ENCODE data around the gene PSEN2.

Gene PSEN2

DNA sequence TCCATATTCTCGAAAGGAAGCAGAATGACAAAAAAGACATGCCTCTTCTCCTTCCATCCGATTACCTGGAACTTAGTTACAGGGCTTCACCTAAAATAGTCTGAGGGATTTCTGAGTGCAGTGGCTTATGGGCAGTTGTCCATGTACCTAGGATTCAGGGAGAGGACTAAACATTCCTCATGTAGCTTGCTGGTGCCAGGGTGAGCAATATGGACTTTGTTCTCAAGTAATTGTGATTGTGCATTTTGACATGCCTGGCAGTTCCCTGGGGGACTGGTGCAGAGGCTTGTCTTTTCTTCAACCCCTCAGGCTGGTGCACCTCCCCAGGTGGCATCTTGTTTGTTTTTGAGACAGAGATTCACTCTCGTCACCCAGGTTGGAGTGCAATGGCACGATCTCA, 6.1 kb upstream of the PSEN2 start:
- DNase-seq (ENCODE audit: low read depth) = no peak

DNA sequence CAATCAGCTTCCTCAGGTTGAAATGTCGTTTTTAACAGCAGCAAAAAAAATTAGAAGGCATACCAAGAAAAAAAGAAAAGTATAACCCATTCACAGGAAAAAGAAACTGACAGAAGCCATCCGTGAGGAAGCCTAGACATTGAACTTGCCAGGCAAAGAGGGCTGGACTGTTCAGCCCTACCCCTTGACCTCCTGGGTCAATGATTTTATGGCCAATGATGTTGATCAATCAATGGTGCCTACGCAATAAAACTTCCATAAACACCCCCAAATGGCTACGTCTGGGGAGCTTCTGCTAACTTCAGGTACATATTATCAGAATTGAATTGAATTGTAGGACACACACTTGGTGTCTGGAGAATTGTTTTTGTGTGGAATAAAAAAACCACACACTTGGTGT, 4.8 kb upstream of the PSEN2 start:
- DNase-seq (ENCODE audit: low read depth) = no peak

DNA sequence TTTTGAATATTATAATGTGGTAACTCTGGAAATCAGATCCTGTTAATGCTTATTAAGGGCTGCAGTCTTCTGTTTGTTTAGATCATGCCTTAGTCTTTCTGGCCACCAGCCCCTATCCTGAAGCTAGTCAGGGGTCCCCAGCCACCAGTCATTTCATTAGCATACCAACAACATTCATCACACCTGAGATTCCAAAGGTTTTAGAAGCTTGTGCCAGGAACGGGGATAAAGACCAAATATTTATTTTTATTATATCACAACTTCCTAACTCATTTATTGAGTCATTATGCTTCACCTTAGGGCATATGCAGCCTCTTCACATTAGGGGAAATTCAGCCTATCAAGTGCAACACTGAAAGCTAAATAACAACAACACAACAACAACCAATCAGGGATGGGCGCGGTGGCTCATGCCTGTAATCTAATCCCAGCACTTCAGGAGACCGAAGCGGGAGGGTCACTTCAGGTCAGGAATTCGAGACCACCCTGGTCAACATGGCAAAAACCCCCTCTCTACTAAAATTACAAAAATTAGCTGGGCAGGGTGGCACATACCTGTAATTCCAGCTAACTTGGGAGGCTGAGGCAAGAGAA, 2.9 kb upstream of the PSEN2 start:
- DNase-seq (ENCODE audit: low read depth) = no peak

DNA sequence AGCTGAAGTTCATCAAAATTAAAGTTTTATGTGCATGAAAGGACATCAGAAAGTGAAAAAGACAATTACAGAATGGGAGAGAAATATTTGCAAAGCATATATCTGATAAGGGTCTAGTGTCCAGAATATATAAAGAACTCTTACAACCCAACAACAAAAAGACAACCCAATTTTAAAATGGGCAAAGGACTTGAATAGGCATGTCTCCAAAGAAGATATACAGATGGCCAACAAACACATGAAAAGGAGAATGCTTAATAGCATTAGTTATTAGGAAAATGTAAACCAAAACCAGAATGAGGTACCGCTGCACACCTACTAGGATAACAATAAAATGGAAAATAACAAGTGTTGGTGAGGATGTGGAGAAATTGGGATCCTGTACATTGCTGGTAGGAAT, 1.7 kb upstream of the PSEN2 start:
- DNase-seq (ENCODE audit: low read depth) = no peak

DNA sequence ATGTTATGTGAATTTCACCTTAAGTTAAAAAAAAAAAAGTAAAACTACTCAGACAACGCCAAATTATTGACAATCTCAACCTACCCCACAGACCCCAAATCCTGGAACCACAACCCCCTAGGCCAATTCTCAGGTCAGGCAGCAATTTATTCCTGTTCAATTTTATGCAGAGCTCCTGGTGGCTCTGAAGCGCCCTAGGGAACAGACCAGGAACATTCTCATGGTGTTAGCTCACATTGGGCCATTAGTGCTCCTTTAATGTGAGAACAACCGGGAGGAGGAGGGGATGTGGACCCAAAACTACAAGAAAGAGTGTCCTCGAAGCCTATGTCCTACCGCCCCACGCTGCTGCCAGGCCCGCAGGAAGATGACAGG, 403 bp upstream of the PSEN2 start:
- DNase-seq (ENCODE audit: low read depth) = no peak

DNA sequence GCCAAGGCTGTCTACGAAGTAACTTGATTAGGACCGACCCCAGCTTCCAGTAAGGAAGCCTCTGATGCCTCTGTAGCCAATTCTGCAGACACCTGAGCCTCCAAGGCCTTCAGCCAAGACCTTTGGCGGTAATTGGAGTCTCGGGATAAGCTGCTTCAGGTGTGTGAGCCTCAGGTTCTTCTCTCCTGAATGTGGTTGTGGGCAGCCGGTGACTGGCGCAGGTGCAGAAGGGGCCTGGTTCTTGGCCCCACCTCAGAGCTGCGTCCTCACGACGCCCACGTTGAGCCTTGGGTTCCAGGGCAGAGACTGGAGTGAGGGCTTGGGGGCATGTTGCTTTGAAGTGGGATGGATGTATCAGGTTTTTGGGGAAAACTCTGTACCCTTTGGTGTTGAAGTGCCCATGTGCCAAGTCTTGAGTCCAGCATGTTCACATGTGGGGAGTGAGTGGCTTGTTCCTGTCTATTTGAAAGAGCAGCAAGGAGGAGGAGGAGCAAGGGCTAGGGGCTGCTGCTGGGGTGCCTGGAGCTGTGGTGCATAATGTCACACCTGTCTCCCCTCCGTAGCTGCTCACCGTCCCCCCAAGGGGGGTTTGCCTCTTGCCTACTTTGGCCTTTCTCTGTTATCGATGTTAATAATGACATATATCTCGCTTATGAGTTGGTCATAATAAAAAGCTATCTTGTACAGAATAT, 1.4 kb downstream of the PSEN2 start:
- DNase-seq (ENCODE audit: low read depth) = no peak

GRCh38 chr1:226872437-226872836, 2.0 kb downstream of the PSEN2 start:
- no peak for DNase-seq (ENCODE audit: low read depth)

- DNase-seq (ENCODE audit: low read depth) = no peak
Measured at GRCh38 chr1:226873771-226874578, 3.6 kb downstream of the PSEN2 start.

- no peak for DNase-seq (ENCODE audit: low read depth)
Measured at GRCh38 chr1:226874579-226875425, 4.4 kb downstream of the PSEN2 start.

- DNase-seq (ENCODE audit: low read depth) = no peak
Measured at GRCh38 chr1:226875641-226876295, 5.4 kb downstream of the PSEN2 start.

DNA sequence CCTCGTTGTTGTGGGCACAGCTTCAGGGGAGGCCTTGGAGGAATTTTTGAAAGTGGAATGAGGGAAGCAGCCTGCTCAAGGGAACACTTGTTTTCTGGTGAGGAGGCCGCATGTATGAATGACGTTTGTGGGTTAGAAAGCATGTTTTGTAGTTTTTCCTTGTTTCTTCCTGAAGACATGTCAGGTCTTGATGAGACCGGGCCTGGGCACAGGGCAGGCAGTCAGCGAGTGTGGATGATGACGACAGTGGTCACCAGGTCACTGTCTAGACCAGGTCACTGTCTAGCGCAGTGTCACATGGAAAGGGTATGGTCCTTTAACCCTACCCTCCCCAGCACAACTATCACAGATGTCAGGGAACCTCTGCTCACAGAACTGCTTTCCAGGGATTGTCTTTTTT, 7.3 kb downstream of the PSEN2 start:
- DNase-seq (ENCODE audit: low read depth) = no peak

GRCh38 chr1:226880372-226881287, 10.2 kb downstream of the PSEN2 start:
- no peak for DNase-seq (ENCODE audit: low read depth)

GRCh38 chr1:226881515-226882185, 11.2 kb downstream of the PSEN2 start:
- DNase-seq (ENCODE audit: low read depth) = no peak

- DNase-seq (ENCODE audit: low read depth) = no peak
Measured at GRCh38 chr1:226882187-226882586, 11.8 kb downstream of the PSEN2 start.

GRCh38 chr1:226882631-226883409, 12.4 kb downstream of the PSEN2 start:
- no peak for DNase-seq (ENCODE audit: low read depth)

- no peak for DNase-seq (ENCODE audit: low read depth)
Measured at GRCh38 chr1:226883630-226884029, 13.2 kb downstream of the PSEN2 start.

- DNase-seq (ENCODE audit: low read depth) = no peak
Measured at GRCh38 chr1:226884116-226884625, 13.8 kb downstream of the PSEN2 start.

- DNase-seq (ENCODE audit: low read depth) = no peak
Measured at GRCh38 chr1:226884966-226885820, 14.8 kb downstream of the PSEN2 start.

Measured in activated T-cell treated with anti-CD3 and anti-CD28 coated beads for 1 hour (primary cell).